Iris pigment epithelial cell (primary cell): ENCODE data around the gene MORC3.

ENCODE experiments used
- DNase-seq: peaks from one replicate; pipeline ENCODE4 v3.0.0-alpha.2; 2011; ENCODE audit warnings: low read depth

The MORC3 gene

DNA sequence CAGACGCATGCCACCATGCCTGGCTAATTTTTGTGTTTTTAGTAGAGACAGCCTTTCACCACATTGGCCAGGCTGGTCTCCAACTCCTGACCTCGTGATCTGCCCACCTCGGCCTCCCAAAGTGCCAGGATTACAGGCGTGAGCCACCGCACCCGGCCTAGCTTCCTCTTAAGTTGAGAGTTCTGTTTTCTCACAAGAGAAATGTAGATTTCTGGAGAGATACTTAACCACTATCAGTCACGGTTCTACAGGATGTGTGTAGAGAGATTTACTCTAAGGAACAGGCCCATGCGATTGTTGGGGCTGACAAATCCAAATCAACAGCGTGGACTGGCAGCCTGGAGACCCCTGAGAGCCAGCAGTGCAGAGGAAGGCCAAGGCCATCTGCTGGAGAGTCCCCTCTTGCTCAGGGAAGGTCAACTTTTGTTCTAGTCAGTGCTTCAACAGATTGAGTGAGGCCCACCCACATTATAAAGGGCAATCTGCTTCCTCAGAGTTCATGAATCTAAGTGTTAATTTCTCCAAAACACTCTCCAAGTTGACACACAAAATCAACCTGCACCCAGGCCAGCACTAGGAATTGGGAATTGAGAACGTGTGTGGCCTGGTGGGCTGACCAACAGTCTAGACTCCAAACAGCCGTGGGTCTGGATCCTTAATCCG, 103.9 kb downstream of the MORC3 start:
- DNase-seq: no peak

DNA sequence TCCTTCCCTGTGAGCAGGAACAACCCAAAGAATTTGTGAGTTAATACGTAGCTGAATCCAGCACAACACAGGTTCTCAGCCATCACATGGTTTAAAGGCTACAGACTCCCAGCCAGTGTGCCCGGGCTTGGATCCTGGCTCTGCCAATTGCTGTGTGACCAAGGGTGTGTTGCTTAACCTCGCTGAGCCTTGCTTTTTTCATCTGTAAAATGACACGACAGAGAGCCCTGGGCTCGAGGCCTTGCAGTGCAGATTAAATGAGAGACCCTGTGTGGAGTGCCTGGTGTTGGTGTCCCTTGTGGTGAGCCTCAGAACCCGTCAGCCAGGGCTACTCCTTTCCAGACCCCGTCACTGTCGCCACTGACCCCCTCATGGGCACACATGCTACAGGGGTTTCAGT, 104.6 kb downstream of the MORC3 start:
- DNase-seq: no peak

DNA sequence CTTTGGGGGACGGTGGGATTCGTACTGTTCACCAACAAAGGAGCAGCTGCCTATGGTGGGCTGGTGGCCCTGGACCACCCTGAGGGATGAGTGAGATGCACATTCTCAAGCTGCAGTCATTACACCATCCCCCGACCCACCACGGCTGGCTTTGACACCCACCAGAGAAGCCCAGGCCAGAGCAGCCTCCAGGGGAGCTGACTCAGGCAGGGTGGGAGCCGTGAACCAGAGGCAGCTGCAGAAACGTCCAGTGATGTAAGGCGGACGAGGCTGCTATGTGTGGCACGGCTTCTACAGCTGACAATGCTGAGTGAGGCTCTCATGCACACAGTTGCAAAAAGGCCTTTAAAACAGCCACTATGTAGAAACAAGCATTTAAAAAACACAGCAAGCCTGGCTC, 105.3 kb downstream of the MORC3 start:
- DNase-seq: peak; percentile 59
